ENCODE measurements around the gene MACC1.

Gene MACC1

GRCh38 chr7:20153999-20154398, 63.2 kb downstream of the MACC1 start:
- no peak overlapping the region for H3K4me3 ChIP-seq (replicated peaks; ENCODE audit: low read depth, low read length)
- no peak for TF ChIP-seq CTCF (IDR thresholded peaks at IDR 0.05; ENCODE audit: low read depth, low read length, missing control alignments)
- no peak for DNase-seq (ENCODE audit: extremely low read depth, low read depth)

GRCh38 chr7:20153567-20153966, 63.6 kb downstream of the MACC1 start:
- no peak for TF ChIP-seq CTCF (IDR thresholded peaks at IDR 0.05; ENCODE audit: low read depth, low read length, missing control alignments)
- DNase-seq (ENCODE audit: extremely low read depth, low read depth) = no peak
- H3K4me3 ChIP-seq (replicated peaks; ENCODE audit: low read depth, low read length) = no peak overlapping the region

DNA sequence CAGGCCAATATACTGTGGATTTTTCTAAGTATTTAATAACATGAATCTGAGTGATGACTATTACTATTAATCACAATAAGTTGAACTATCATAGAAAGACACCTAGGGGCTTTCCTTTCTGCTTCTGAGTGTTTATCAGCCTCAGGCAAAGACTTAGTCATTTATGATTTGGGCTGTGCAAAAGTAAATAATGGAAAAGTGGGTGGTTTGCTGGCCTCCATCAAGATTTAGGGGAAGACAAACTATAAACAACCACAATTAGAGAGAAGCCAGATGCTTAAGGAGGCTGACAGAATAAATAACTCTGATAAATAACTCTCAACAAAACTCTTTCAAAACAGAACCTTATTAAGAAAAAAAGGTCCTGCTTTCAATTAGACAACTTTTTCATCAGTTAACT, 64.7 kb downstream of the MACC1 start:
- DNase-seq (ENCODE audit: extremely low read depth, low read depth) = peak; percentile 9
- no peak for TF ChIP-seq CTCF (IDR thresholded peaks at IDR 0.05; ENCODE audit: low read depth, low read length, missing control alignments)
- H3K4me3 ChIP-seq (replicated peaks; ENCODE audit: low read depth, low read length) = no peak overlapping the region

DNA sequence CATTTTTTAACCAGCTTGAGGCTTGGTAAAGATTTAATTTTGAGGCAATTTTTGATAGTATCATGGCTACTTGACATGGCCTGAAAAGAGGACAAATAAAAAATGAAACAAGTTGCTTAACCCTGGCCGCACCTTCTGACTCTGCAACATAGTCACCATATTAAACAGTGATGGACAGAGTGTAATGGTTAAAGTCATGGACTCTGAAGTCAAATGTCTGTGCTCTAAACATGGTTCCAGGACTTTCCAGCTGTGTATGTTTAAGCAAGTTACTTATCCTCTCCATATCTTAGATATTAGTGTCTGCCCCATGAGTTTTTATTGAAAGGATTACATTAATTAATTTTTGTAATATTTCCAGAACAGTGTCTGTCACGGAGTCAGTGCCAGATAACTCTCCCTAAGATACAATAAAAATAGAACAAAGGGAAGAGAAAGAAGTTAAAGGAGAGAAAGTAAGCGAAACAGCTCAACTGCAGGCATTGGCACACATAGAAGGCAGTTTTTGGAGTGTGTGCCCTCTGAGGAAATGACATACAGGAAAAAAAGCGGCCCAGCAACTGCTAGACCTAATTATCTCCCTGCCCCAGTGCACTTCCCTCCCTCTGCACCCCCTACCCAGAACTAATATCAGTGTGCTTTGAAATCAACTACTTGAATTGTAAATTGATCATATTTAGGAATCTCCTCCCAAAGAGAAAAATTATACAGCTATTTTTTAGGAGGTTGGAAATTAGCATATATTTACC, 65.3 kb downstream of the MACC1 start:
- no peak for TF ChIP-seq CTCF (IDR thresholded peaks at IDR 0.05; ENCODE audit: low read depth, low read length, missing control alignments)
- H3K4me3 ChIP-seq (replicated peaks; ENCODE audit: low read depth, low read length) = no peak overlapping the region
- no peak for DNase-seq (ENCODE audit: extremely low read depth, low read depth)

GRCh38 chr7:20146451-20146850, 70.7 kb downstream of the MACC1 start:
- H3K4me3 ChIP-seq (replicated peaks; ENCODE audit: low read depth, low read length) = no peak overlapping the region
- DNase-seq (ENCODE audit: extremely low read depth, low read depth) = no peak
- TF ChIP-seq CTCF (IDR thresholded peaks at IDR 0.05; ENCODE audit: low read depth, low read length, missing control alignments) = no peak

GRCh38 chr7:20144801-20145200, 72.4 kb downstream of the MACC1 start:
- TF ChIP-seq CTCF (IDR thresholded peaks at IDR 0.05; ENCODE audit: low read depth, low read length, missing control alignments) = no peak
- no peak for DNase-seq (ENCODE audit: extremely low read depth, low read depth)
- H3K4me3 ChIP-seq (replicated peaks; ENCODE audit: low read depth, low read length) = no peak overlapping the region

- no peak overlapping the region for H3K4me3 ChIP-seq (replicated peaks; ENCODE audit: low read depth, low read length)
- no peak for DNase-seq (ENCODE audit: extremely low read depth, low read depth)
- no peak for TF ChIP-seq CTCF (IDR thresholded peaks at IDR 0.05; ENCODE audit: low read depth, low read length, missing control alignments)
These were observed 75.5 kb downstream of the MACC1 start for GRCh38 chr7:20141666-20142065.
